ENCODE results near the gene RASL11B.

The RASL11B gene

DNA sequence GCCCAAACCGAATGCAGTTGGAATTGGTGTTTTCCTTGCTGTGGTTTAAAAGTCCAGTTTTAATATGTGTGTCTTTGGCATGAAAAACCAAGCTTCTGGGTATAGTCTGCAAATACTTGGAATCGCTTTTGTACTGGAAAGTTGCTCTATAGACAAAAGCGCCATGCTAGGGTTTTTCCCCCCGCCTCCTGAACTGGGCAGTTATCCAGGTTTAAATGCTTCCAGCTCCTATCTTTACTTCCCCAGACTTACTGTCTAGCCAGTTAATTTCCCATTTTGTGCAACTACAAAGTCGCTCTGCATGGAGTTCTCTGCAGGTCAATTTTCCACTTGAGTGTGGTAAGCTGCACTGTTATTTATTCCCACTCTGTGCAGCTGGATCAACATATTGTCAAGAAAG, 2.7 kb downstream of the RASL11B start:
- peaks cover 3 to 28% of the 10 kb centered on the region in 2 donors for H3K4me1 ChIP-seq (ENCODE audit: control insufficient read depth in 1 of 2, insufficient read depth in 2 of 2, low read length in 2 of 2)

DNA sequence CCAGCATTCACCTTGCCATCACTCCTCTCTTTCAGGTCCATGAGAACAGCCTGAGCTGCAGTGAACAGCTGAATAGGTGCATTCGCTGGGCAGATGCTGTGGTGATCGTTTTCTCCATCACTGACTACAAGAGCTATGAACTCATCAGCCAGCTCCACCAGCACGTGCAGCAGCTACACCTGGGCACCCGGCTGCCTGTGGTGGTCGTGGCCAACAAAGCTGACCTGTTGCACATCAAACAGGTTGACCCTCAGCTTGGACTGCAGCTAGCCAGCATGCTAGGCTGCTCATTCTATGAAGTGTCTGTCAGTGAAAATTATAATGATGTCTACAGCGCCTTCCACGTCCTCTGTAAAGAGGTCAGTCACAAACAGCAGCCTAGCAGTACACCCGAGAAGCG, 3.2 kb downstream of the RASL11B start:
- Histone ChIP-seq H3K4me1 (ENCODE audit: control insufficient read depth in 1 of 2, insufficient read depth in 2 of 2, low read length in 2 of 2) (peaks cover 3 to 28% of the 10 kb centered on the region in 2 donors), H3K27ac (ENCODE audit: low read length) (no peak overlapping the region), H3K27me3 (ENCODE audit: low read depth, low read length) (peaks cover 5% of the 10 kb centered on the region), H3K9me3 (ENCODE audit: control insufficient read depth in 1 of 2, low read length in 2 of 2) (no peaks in the 10 kb centered on the region), H3K36me3 (ENCODE audit: control insufficient read depth in 1 of 2, insufficient read depth in 2 of 2, low read length in 2 of 2) (no peaks in the 10 kb centered on the region), H3K4me3 (ENCODE audit: low read depth in 1 of 2, low read length in 2 of 2) (no peak overlapping the region)

More for the DNA sequence above, 2.7 kb downstream of the RASL11B start:
- Histone ChIP-seq H3K36me3 (ENCODE audit: control insufficient read depth in 1 of 2, insufficient read depth in 2 of 2, low read length in 2 of 2) (no peaks in the 10 kb centered on the region), H3K27ac (ENCODE audit: low read length) (no peak overlapping the region), H3K27me3 (ENCODE audit: low read depth, low read length) (peaks cover 5% of the 10 kb centered on the region), H3K4me3 (ENCODE audit: low read depth in 1 of 2, low read length in 2 of 2) (no peak overlapping the region), H3K9me3 (ENCODE audit: control insufficient read depth in 1 of 2, low read length in 2 of 2) (no peaks in the 10 kb centered on the region)

DNA sequence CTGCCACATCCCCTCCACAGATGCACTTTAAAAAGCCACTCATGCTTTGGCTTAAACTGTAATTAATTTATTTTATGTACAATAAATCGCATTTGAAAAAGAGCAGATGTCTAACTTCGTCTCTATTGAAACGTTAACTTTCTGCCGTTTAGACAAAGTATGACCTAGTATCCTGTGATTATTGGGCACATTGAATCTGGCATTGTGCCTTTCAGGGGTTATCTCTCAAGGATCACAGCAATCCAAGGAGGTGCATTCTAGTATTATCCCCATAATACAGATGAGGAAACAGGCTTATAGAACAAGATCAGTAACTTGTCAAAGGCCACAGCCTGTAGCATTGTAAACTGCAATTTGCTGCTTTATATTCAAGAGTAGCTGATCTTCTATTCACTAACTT, 4.6 kb downstream of the RASL11B start:
- Histone ChIP-seq H3K9me3 (ENCODE audit: control insufficient read depth in 1 of 2, low read length in 2 of 2) (no peaks in the 10 kb centered on the region), H3K27ac (ENCODE audit: low read length) (no peak overlapping the region), H3K36me3 (ENCODE audit: control insufficient read depth in 1 of 2, insufficient read depth in 2 of 2, low read length in 2 of 2) (no peaks in the 10 kb centered on the region), H3K4me1 (ENCODE audit: control insufficient read depth in 1 of 2, insufficient read depth in 2 of 2, low read length in 2 of 2) (peaks cover 0 to 24% of the 10 kb centered on the region in 2 donors), H3K27me3 (ENCODE audit: low read depth, low read length) (peaks cover 5% of the 10 kb centered on the region), H3K4me3 (ENCODE audit: low read depth in 1 of 2, low read length in 2 of 2) (no peak overlapping the region)

DNA sequence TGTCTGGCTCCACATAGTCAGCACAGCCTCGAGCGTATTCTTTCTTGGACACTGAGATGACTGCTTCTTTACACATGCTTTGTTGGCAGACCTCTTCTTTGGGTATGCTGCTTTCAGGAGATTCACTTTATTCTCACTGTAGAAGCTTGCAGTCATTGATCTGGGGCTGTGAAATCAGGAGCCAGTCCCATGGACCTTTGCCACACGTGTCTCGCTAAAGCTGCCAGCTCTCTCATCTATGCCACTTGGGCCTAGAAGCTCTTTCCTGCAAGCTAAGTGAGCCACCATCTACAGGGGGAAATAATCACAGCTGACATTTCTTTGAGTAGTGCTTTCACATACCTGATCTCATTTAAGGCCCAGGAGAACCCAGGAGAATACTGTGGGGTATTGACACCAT, 5.0 kb downstream of the RASL11B start:
- H3K4me1 ChIP-seq (ENCODE audit: control insufficient read depth in 1 of 2, insufficient read depth in 2 of 2, low read length in 2 of 2) = peaks cover 0 to 24% of the 10 kb centered on the region in 2 donors
- no peak overlapping the region for H3K4me3 ChIP-seq (ENCODE audit: low read depth in 1 of 2, low read length in 2 of 2)
- no peak overlapping the region for H3K27ac ChIP-seq (ENCODE audit: low read length)
- no peaks in the 10 kb centered on the region for H3K9me3 ChIP-seq (ENCODE audit: control insufficient read depth in 1 of 2, low read length in 2 of 2)
- peaks cover 5% of the 10 kb centered on the region for H3K27me3 ChIP-seq (ENCODE audit: low read depth, low read length)
- no peaks in the 10 kb centered on the region for H3K36me3 ChIP-seq (ENCODE audit: control insufficient read depth in 1 of 2, insufficient read depth in 2 of 2, low read length in 2 of 2)

DNA sequence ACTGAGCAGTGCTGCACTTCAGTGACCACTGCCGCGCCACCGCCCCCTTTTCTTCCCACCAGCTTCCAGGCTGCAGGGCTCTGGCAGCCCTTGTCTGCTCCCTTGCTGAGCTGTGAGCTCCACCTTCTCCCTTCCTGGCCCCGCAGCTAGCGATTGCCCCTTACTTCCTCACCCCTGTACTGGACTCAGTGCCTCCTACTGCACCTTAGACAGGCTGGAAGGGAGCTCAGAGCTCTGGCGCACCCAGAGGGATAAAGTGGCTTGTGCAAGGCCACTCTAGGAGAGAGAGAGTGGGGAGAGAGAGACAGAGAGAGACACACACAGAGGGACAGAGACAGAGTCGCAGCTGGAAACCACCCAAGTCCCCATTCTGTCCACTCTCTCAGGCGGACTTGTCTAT, 6.0 kb downstream of the RASL11B start:
- no peaks in the 10 kb centered on the region for H3K9me3 ChIP-seq (ENCODE audit: control insufficient read depth in 1 of 2, low read length in 2 of 2)
- H3K27me3 ChIP-seq (ENCODE audit: low read depth, low read length) = no peaks in the 10 kb centered on the region
- no peaks in the 10 kb centered on the region for H3K36me3 ChIP-seq (ENCODE audit: control insufficient read depth in 1 of 2, insufficient read depth in 2 of 2, low read length in 2 of 2)
- no peak overlapping the region for H3K4me3 ChIP-seq (ENCODE audit: low read depth in 1 of 2, low read length in 2 of 2)
- H3K4me1 ChIP-seq (ENCODE audit: control insufficient read depth in 1 of 2, insufficient read depth in 2 of 2, low read length in 2 of 2) = peaks cover 0 to 18% of the 10 kb centered on the region in 2 donors
- no peak overlapping the region for H3K27ac ChIP-seq (ENCODE audit: low read length)

DNA sequence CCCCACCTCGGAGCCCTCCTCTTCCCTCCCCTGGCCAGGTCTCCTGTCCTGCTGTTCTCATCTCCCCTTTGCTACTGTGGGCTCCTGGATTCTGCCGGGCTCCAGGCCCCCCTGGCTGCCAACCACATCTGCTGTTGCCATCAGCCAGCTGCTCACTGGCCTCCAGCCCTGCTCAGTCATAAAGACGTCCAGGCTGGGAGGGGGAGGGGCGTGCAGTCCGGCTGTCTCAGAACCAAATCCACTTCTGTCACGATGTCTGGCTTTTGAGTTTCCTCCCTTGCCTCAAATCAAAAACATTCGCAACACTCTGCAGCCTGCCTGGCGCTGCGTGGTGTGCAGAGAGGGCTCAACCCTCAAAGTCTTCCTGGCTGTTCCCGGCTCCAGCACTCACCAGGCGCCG, 7.1 kb downstream of the RASL11B start:
- Histone ChIP-seq H3K36me3 (ENCODE audit: control insufficient read depth in 1 of 2, insufficient read depth in 2 of 2, low read length in 2 of 2) (no peaks in the 10 kb centered on the region), H3K9me3 (ENCODE audit: control insufficient read depth in 1 of 2, low read length in 2 of 2) (no peaks in the 10 kb centered on the region), H3K27me3 (ENCODE audit: low read depth, low read length) (no peaks in the 10 kb centered on the region), H3K27ac (ENCODE audit: low read length) (no peak overlapping the region), H3K4me1 (ENCODE audit: control insufficient read depth in 1 of 2, insufficient read depth in 2 of 2, low read length in 2 of 2) (peaks cover 0 to 18% of the 10 kb centered on the region in 2 donors), H3K4me3 (ENCODE audit: low read depth in 1 of 2, low read length in 2 of 2) (no peak overlapping the region)

DNA sequence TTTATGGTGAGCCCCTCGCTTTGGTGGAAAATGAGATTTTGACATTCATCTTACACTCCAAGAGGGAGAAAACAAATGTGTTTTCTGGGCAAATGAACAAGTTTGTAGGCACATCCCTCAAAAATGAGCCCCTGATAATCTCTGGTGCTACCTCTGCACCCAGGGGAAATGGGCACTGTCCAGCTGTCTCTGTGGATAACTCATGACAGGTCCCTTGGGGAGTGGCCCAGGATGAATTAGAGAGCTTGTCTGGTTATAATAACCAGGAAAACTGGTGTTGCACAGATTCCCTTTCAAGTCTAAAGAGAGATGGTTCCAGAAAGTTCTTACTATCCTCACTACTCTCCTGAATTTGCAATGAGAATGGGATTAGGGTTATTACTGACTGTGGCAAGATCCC, 7.5 kb downstream of the RASL11B start:
- peaks cover 0 to 18% of the 10 kb centered on the region in 2 donors for H3K4me1 ChIP-seq (ENCODE audit: control insufficient read depth in 1 of 2, insufficient read depth in 2 of 2, low read length in 2 of 2)
- no peak overlapping the region for H3K4me3 ChIP-seq (ENCODE audit: low read depth in 1 of 2, low read length in 2 of 2)
- no peaks in the 10 kb centered on the region for H3K9me3 ChIP-seq (ENCODE audit: control insufficient read depth in 1 of 2, low read length in 2 of 2)
- no peaks in the 10 kb centered on the region for H3K27me3 ChIP-seq (ENCODE audit: low read depth, low read length)
- H3K36me3 ChIP-seq (ENCODE audit: control insufficient read depth in 1 of 2, insufficient read depth in 2 of 2, low read length in 2 of 2) = no peaks in the 10 kb centered on the region
- H3K27ac ChIP-seq (ENCODE audit: low read length) = no peak overlapping the region

DNA sequence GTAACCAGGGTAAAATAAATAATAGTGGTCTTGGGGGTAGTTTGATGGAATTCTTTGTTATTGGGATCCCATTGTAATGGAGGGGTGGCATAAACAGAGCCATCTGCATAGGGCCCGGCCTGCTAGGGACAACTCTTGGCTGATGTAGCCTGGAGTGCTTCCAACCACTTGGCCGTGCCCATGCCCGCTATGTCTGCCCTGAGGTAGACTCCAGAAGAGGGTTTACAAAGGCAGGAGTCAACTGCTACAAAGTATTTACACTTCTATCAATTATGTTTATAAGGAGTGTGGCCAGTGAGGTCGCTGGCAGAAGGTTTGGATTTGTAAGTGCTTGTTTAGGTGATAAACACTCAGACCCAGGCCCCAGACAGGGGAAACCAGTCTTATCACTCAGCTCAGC, 8.1 kb downstream of the RASL11B start:
- Histone ChIP-seq H3K36me3 (ENCODE audit: control insufficient read depth in 1 of 2, insufficient read depth in 2 of 2, low read length in 2 of 2) (no peaks in the 10 kb centered on the region), H3K9me3 (ENCODE audit: control insufficient read depth in 1 of 2, low read length in 2 of 2) (no peaks in the 10 kb centered on the region), H3K4me1 (ENCODE audit: control insufficient read depth in 1 of 2, insufficient read depth in 2 of 2, low read length in 2 of 2) (peaks cover 0 to 18% of the 10 kb centered on the region in 2 donors), H3K27ac (ENCODE audit: low read length) (no peak overlapping the region), H3K4me3 (ENCODE audit: low read depth in 1 of 2, low read length in 2 of 2) (no peak overlapping the region), H3K27me3 (ENCODE audit: low read depth, low read length) (no peaks in the 10 kb centered on the region)

DNA sequence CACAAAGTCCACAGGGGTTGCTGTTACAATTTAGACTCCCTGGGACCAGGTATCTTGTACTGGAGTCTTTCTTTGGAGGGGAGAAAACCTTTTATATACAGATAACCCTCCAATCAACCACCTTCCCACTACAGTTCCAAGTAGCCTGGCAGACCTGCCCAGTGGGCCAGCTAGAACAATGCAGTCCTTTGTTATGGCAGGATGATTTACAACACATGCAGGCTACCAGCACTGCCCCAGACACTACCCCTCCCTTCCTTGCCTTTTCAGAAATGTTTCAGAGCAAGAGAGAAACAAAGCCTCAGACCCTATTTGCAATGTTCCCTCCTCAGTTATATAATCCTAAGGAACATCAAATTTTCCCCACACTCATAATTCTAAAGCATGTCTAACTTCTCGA, 11.1 kb downstream of the RASL11B start:
- H3K9me3 ChIP-seq (ENCODE audit: control insufficient read depth in 1 of 2, low read length in 2 of 2) = no peaks in the 10 kb centered on the region

DNA sequence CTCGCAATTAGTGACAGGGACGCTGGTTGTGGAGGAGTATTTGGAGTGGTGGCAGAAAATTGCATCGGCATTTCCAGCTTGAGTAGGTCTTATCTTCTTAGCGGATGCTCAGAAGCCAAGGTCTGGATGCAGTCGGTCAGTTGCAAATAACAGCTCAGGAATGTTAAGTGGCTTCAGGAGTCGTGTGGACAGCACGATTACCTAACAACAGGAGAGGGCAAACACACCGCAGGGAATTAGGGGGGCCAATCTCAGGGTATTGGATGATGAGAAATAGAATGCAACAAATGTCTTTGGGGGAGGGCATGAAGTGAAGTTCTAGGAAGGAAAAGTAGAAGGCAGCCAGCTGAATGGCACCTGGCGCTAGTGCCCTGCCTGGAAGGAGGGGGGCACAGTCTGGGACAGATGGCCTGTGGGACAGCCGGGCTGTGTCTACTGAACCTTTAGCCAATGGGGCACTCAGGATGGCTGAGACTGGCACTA, 11.8 kb downstream of the RASL11B start:
- Histone ChIP-seq H3K4me3 (ENCODE audit: low read depth in 1 of 2, low read length in 2 of 2) (no peak overlapping the region), H3K36me3 (ENCODE audit: control insufficient read depth in 1 of 2, insufficient read depth in 2 of 2, low read length in 2 of 2) (no peaks in the 10 kb centered on the region), H3K27me3 (ENCODE audit: low read depth, low read length) (no peaks in the 10 kb centered on the region), H3K4me1 (ENCODE audit: control insufficient read depth in 1 of 2, insufficient read depth in 2 of 2, low read length in 2 of 2) (peaks cover 0 to 7% of the 10 kb centered on the region in 2 donors), H3K9me3 (ENCODE audit: control insufficient read depth in 1 of 2, low read length in 2 of 2) (no peaks in the 10 kb centered on the region), H3K27ac (ENCODE audit: low read length) (no peak overlapping the region)

More for the DNA sequence above, 11.1 kb downstream of the RASL11B start:
- H3K27ac ChIP-seq (ENCODE audit: low read length) = no peak overlapping the region
- no peaks in the 10 kb centered on the region for H3K27me3 ChIP-seq (ENCODE audit: low read depth, low read length)
- peaks cover 0 to 14% of the 10 kb centered on the region in 2 donors for H3K4me1 ChIP-seq (ENCODE audit: control insufficient read depth in 1 of 2, insufficient read depth in 2 of 2, low read length in 2 of 2)
- H3K4me3 ChIP-seq (ENCODE audit: low read depth in 1 of 2, low read length in 2 of 2) = no peak overlapping the region
- no peaks in the 10 kb centered on the region for H3K36me3 ChIP-seq (ENCODE audit: control insufficient read depth in 1 of 2, insufficient read depth in 2 of 2, low read length in 2 of 2)

DNA sequence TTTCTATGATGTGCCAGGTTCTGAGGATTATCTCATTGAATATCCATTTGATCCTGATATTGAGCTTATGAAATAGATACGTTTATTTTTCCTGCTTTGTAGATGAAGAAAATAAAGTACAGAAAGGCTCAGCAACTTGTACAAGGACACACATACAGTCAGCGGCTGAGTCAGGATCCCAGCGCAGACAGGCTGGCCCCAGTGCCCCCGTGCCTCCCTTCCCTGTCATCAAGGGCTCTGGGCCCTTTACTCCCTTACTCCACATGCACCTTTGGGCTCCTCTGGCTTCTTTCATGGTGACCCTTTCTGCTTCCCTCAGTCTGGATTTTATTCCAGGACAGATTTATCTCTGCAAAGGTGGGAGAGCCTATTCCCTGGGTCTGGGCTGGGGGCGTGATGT, 12.8 kb downstream of the RASL11B start:
- H3K4me3 ChIP-seq (ENCODE audit: low read depth in 1 of 2, low read length in 2 of 2) = no peak overlapping the region
- no peaks in the 10 kb centered on the region for H3K9me3 ChIP-seq (ENCODE audit: control insufficient read depth in 1 of 2, low read length in 2 of 2)
- no peak overlapping the region for H3K27ac ChIP-seq (ENCODE audit: low read length)
- no peaks in the 10 kb centered on the region for H3K27me3 ChIP-seq (ENCODE audit: low read depth, low read length)
- no peaks in the 10 kb centered on the region for H3K4me1 ChIP-seq (ENCODE audit: control insufficient read depth in 1 of 2, insufficient read depth in 2 of 2, low read length in 2 of 2)
- H3K36me3 ChIP-seq (ENCODE audit: control insufficient read depth in 1 of 2, insufficient read depth in 2 of 2, low read length in 2 of 2) = no peaks in the 10 kb centered on the region

DNA sequence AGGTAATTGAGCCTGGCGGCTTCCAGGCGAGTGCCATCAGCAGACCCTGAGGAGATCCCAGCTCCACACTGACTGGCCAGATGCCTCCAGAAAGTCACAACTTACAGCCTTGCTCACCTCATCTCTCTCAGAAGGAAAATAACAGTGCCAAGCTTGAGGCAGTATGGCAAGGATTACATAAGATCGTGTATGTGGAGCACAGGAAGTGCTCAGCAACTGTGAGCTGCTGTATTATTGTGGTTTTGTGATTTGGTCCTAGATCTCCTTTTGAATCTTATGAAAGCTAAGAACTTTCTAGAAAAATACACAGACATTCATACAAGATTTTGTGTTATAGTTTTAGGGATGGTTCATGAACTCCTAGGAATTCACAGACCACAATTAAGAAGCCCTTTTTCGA, 14.0 kb downstream of the RASL11B start:
- Histone ChIP-seq H3K27me3 (ENCODE audit: low read depth, low read length) (no peaks in the 10 kb centered on the region), H3K27ac (ENCODE audit: low read length) (no peak overlapping the region), H3K4me1 (ENCODE audit: control insufficient read depth in 1 of 2, insufficient read depth in 2 of 2, low read length in 2 of 2) (no peaks in the 10 kb centered on the region), H3K4me3 (ENCODE audit: low read depth in 1 of 2, low read length in 2 of 2) (no peak overlapping the region), H3K36me3 (ENCODE audit: control insufficient read depth in 1 of 2, insufficient read depth in 2 of 2, low read length in 2 of 2) (no peaks in the 10 kb centered on the region), H3K9me3 (ENCODE audit: control insufficient read depth in 1 of 2, low read length in 2 of 2) (no peaks in the 10 kb centered on the region)

Data from muscle layer of duodenum (tissue), 2 donors.